ENCODE results near the gene CACNA2D1. TPM values are rescaled to one million over a fixed set of nuclear protein-coding genes. Genes with fewer than 3 reads are reported as not detected.

CACNA2D1 gene
- total RNA-seq, 2 donors from 2014 or later: 5.4 to 32.0 TPM

- Histone ChIP-seq H3K36me3 (replicated peaks in 1 of 2; ENCODE audit: insufficient read depth in 1 of 2, low read depth in 2 of 2) (no peaks in the 10 kb centered on the region), H3K9me3 (no peaks in the 10 kb centered on the region), H3K4me1 (no peaks in the 10 kb centered on the region), H3K27me3 (no peaks in the 10 kb centered on the region), H3K4me3 (no peak overlapping the region), H3K27ac (no peak overlapping the region)
- TF ChIP-seq, protein P1, sequence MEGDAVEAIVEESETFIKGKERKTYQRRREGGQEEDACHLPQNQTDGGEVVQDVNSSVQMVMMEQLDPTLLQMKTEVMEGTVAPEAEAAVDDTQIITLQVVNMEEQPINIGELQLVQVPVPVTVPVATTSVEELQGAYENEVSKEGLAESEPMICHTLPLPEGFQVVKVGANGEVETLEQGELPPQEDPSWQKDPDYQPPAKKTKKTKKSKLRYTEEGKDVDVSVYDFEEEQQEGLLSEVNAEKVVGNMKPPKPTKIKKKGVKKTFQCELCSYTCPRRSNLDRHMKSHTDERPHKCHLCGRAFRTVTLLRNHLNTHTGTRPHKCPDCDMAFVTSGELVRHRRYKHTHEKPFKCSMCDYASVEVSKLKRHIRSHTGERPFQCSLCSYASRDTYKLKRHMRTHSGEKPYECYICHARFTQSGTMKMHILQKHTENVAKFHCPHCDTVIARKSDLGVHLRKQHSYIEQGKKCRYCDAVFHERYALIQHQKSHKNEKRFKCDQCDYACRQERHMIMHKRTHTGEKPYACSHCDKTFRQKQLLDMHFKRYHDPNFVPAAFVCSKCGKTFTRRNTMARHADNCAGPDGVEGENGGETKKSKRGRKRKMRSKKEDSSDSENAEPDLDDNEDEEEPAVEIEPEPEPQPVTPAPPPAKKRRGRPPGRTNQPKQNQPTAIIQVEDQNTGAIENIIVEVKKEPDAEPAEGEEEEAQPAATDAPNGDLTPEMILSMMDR (IDR thresholded peaks at IDR 0.05): no peak
- TF ChIP-seq POLR2A (IDR thresholded peaks at IDR 0.05): no peak
- WGBS, 2 donors: 67% methylated on average over 2 of the region's 2 CpGs
- intact Hi-C loops (cut with DNase I): no loop called here
- ATAC-seq (no peak), DNase-seq (no peak)
These were observed 58.8 kb downstream of the CACNA2D1 start for GRCh38 chr7:82384779-82385178.

GRCh38 chr7:82384051-82384464 lies 59.5 kb downstream of the CACNA2D1 start:
- Histone ChIP-seq H3K27ac (no peak overlapping the region), H3K9me3 (no peaks in the 10 kb centered on the region), H3K27me3 (no peaks in the 10 kb centered on the region), H3K36me3 (replicated peaks in 1 of 2; ENCODE audit: insufficient read depth in 1 of 2, low read depth in 2 of 2) (no peaks in the 10 kb centered on the region), H3K4me1 (no peaks in the 10 kb centered on the region), H3K4me3 (no peak overlapping the region)
- intact Hi-C loops (cut with DNase I): no loop called here
- WGBS, 2 donors: 71 to 80% methylated on average over 4 of the region's 4 CpGs
- no peak for TF ChIP-seq POLR2A (IDR thresholded peaks at IDR 0.05)
- TF ChIP-seq, protein P1 (IDR thresholded peaks at IDR 0.05): no peak
- DNase-seq (no peak), ATAC-seq (no peak)

DNA sequence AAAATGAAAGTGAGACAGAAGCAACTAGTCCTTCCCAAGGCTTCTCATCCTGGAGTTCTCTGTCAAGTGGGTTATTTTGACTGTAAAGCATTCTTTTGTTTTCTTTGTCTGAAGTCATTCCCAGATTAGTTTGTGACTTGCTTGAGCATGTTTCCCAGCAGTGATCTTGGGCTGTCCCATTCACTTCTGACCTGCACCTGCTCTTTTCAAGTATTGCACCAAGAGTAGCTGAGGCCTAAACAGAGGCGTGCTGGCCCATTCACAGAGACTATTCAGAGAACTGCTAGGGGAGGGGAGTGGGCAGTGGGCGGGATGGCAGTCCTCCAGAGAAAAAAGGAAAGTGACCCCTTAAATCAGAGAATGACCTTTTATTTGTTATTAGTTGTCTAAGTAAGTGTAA lies 61.3 kb downstream of the CACNA2D1 start:
- H3K27ac ChIP-seq: no peak overlapping the region
- 47 to 91% methylated on average over 2 of the region's 2 CpGs for WGBS, 2 donors
- H3K36me3 ChIP-seq (replicated peaks in 1 of 2; ENCODE audit: insufficient read depth in 1 of 2, low read depth in 2 of 2): no peaks in the 10 kb centered on the region
- intact Hi-C loops (cut with DNase I): no loop called here
- ATAC-seq (no peak), DNase-seq (no peak)
- H3K4me1 ChIP-seq: no peaks in the 10 kb centered on the region
- H3K27me3 ChIP-seq: no peaks in the 10 kb centered on the region
- no peaks in the 10 kb centered on the region for H3K9me3 ChIP-seq
- no peak overlapping the region for H3K4me3 ChIP-seq
- TF ChIP-seq, protein P1 (IDR thresholded peaks at IDR 0.05): no peak
- TF ChIP-seq POLR2A (IDR thresholded peaks at IDR 0.05): no peak

GRCh38 chr7:82376739-82377138 lies 66.8 kb downstream of the CACNA2D1 start:
- ATAC-seq (no peak), DNase-seq (no peak)
- H3K9me3 ChIP-seq: no peaks in the 10 kb centered on the region
- intact Hi-C loops (cut with DNase I): no loop called here
- no peak for TF ChIP-seq POLR2A (IDR thresholded peaks at IDR 0.05)
- H3K36me3 ChIP-seq (replicated peaks in 1 of 2; ENCODE audit: insufficient read depth in 1 of 2, low read depth in 2 of 2): no peaks in the 10 kb centered on the region
- H3K4me1 ChIP-seq: no peaks in the 10 kb centered on the region
- H3K27me3 ChIP-seq: no peaks in the 10 kb centered on the region
- WGBS, 2 donors: 49 to 57% methylated on average over 2 of the region's 2 CpGs
- H3K4me3 ChIP-seq: no peak overlapping the region
- H3K27ac ChIP-seq: no peak overlapping the region

DNA sequence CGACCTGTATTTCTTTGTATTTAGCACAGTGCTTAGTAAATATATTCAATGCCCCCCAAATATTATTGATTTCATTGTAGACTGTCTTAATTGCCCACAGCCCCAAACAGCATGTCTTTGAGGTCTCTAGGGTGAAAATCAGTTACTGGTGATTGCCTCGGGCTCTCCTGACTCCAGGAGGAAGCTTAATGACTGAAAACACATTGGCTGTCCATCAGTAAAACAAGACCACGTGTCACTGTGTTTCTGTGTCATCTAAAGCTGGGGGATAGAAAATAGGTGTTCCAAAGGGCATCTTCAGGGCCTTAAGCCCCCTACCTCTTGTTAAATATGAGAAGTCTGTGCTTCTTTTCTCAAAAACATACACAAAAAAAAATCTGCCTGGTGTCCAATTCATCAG lies 67.9 kb downstream of the CACNA2D1 start:
- H3K27ac ChIP-seq: no peak overlapping the region
- DNase-seq (no peak), ATAC-seq (no peak)
- H3K9me3 ChIP-seq: no peaks in the 10 kb centered on the region
- intact Hi-C loops (cut with DNase I): no loop called here
- no peaks in the 10 kb centered on the region for H3K4me1 ChIP-seq
- H3K36me3 ChIP-seq (replicated peaks in 1 of 2; ENCODE audit: insufficient read depth in 1 of 2, low read depth in 2 of 2): no peaks in the 10 kb centered on the region
- TF ChIP-seq, protein P1 (IDR thresholded peaks at IDR 0.05): no peak
- no peak for TF ChIP-seq POLR2A (IDR thresholded peaks at IDR 0.05)
- no peak overlapping the region for H3K4me3 ChIP-seq
- H3K27me3 ChIP-seq: no peaks in the 10 kb centered on the region
- WGBS, 2 donors: 25 to 39% methylated on average over 3 of the region's 3 CpGs
